NCI-H2081 treated with DMSO at 0.1 percent for 48 hours (cell line): ENCODE results near the gene KNL1.
"Not testable (repeated sequence)": the region's sequence is repeated elsewhere in the genome, so short reads cannot be mapped to it uniquely, and the experiment has no call there.

Experiments
- DNase-seq: peaks from one replicate; lab custom pipeline; 2025; lab: John Stamatoyannopoulos, UW

KNL1 gene

GRCh38 chr15:40581796-40582195, 12.3 kb upstream of the KNL1 start:
- not testable (repeated sequence) for DNase-seq

- DNase-seq = peak; percentile 36
Observed at GRCh38 chr15:40582726-40583246, 11.3 kb upstream of the KNL1 start.

- peak; percentile 14 for DNase-seq
Observed at GRCh38 chr15:40584191-40584590, 9.9 kb upstream of the KNL1 start.

- DNase-seq = no peak
Observed at GRCh38 chr15:40590667-40591050, 3.4 kb upstream of the KNL1 start.

GRCh38 chr15:40591389-40591788, 2.7 kb upstream of the KNL1 start:
- DNase-seq = no peak

GRCh38 chr15:40593165-40593564, 884 bp upstream of the KNL1 start:
- DNase-seq = no peak

GRCh38 chr15:40594429-40594836, 384 bp downstream of the KNL1 start:
- peak; percentile 23 for DNase-seq

GRCh38 chr15:40595219-40595618, 1.2 kb downstream of the KNL1 start:
- DNase-seq = no peak

GRCh38 chr15:40595773-40596172, 1.7 kb downstream of the KNL1 start:
- no peak for DNase-seq

GRCh38 chr15:40597024-40597423, 3.0 kb downstream of the KNL1 start:
- DNase-seq = no peak

- no peak for DNase-seq
Observed at GRCh38 chr15:40598126-40598525, 4.1 kb downstream of the KNL1 start.

- no peak for DNase-seq
Observed at GRCh38 chr15:40598672-40599071, 4.6 kb downstream of the KNL1 start.

GRCh38 chr15:40600956-40601355, 6.9 kb downstream of the KNL1 start:
- DNase-seq = no peak

- DNase-seq = no peak
Observed at GRCh38 chr15:40603935-40604334, 9.9 kb downstream of the KNL1 start.

GRCh38 chr15:40613080-40613479, 19.0 kb downstream of the KNL1 start:
- no peak for DNase-seq

GRCh38 chr15:40618023-40618422, 24.0 kb downstream of the KNL1 start:
- DNase-seq = no peak

GRCh38 chr15:40618906-40619305, 24.9 kb downstream of the KNL1 start:
- DNase-seq = no peak

- no peak for DNase-seq
Observed at GRCh38 chr15:40623361-40623760, 29.3 kb downstream of the KNL1 start.

- DNase-seq = no peak
Observed at GRCh38 chr15:40630313-40630712, 36.3 kb downstream of the KNL1 start.

- no peak for DNase-seq
Observed at GRCh38 chr15:40633178-40633577, 39.1 kb downstream of the KNL1 start.

- DNase-seq = no peak
Observed at GRCh38 chr15:40637221-40637745, 43.2 kb downstream of the KNL1 start.

- no peak for DNase-seq
Observed at GRCh38 chr15:40639677-40640076, 45.6 kb downstream of the KNL1 start.

- DNase-seq = no peak
Observed at GRCh38 chr15:40647523-40647922, 53.5 kb downstream of the KNL1 start.

GRCh38 chr15:40650479-40650878, 56.4 kb downstream of the KNL1 start:
- DNase-seq = no peak

GRCh38 chr15:40660686-40661085, 66.6 kb downstream of the KNL1 start:
- DNase-seq = no peak
